ENCODE data around the gene STRA6.

The STRA6 gene

GRCh38 chr15:74233851-74234597 lies 31.4 kb upstream of the STRA6 start:
- DNase-seq (no peak), ATAC-seq (no peak)
- H3K4me1 Mint-ChIP-seq, result no peaks in the 10 kb centered on the region
- H3K27ac Mint-ChIP-seq, result no peak overlapping the region
- no peak overlapping the region for H3K4me3 Mint-ChIP-seq
- H3K36me3 Mint-ChIP-seq (ENCODE audit: low read depth), result no peaks in the 10 kb centered on the region
- H3K27me3 Mint-ChIP-seq, result peaks cover 2% of the 10 kb centered on the region
- H3K9me3 Mint-ChIP-seq, result no peaks in the 10 kb centered on the region

- peaks cover 2% of the 10 kb centered on the region for H3K27me3 Mint-ChIP-seq
Measured at GRCh38 chr15:74233373-74233772, 30.8 kb upstream of the STRA6 start.

GRCh38 chr15:74231475-74231874 lies 28.9 kb upstream of the STRA6 start:
- H3K4me3 Mint-ChIP-seq, result no peak overlapping the region
- H3K36me3 Mint-ChIP-seq (ENCODE audit: low read depth), result no peaks in the 10 kb centered on the region
- H3K27me3 Mint-ChIP-seq, result peaks cover 2% of the 10 kb centered on the region
- ATAC-seq (no peak), DNase-seq (no peak)
- no peaks in the 10 kb centered on the region for H3K9me3 Mint-ChIP-seq
- no peaks in the 10 kb centered on the region for H3K4me1 Mint-ChIP-seq
- H3K27ac Mint-ChIP-seq, result no peak overlapping the region

More at GRCh38 chr15:74233373-74233772, 30.8 kb upstream of the STRA6 start:
- Mint-ChIP-seq H3K27ac (no peak overlapping the region), H3K36me3 (ENCODE audit: low read depth) (no peaks in the 10 kb centered on the region), H3K4me3 (no peak overlapping the region), H3K4me1 (no peaks in the 10 kb centered on the region), H3K9me3 (no peaks in the 10 kb centered on the region)
- DNase-seq (no peak), ATAC-seq (no peak)

GRCh38 chr15:74229686-74230085 lies 27.1 kb upstream of the STRA6 start:
- Mint-ChIP-seq H3K27me3 (peaks cover 2% of the 10 kb centered on the region), H3K36me3 (ENCODE audit: low read depth) (no peaks in the 10 kb centered on the region), H3K9me3 (no peaks in the 10 kb centered on the region), H3K27ac (no peak overlapping the region), H3K4me3 (no peak overlapping the region), H3K4me1 (no peaks in the 10 kb centered on the region)
- DNase-seq (no peak), ATAC-seq (no peak)

GRCh38 chr15:74228723-74229081 lies 26.1 kb upstream of the STRA6 start:
- DNase-seq, result no peak
- Mint-ChIP-seq H3K27ac (no peak overlapping the region), H3K27me3 (peaks cover 4% of the 10 kb centered on the region), H3K4me3 (no peak overlapping the region), H3K4me1 (peaks cover 2% of the 10 kb centered on the region), H3K9me3 (no peaks in the 10 kb centered on the region), H3K36me3 (ENCODE audit: low read depth) (no peaks in the 10 kb centered on the region)
- no peak for ATAC-seq

- no peak for DNase-seq
- H3K27ac Mint-ChIP-seq, result no peak overlapping the region
- ATAC-seq, result no peak
- H3K4me3 Mint-ChIP-seq, result no peak overlapping the region
- H3K36me3 Mint-ChIP-seq (ENCODE audit: low read depth), result no peaks in the 10 kb centered on the region
- no peaks in the 10 kb centered on the region for H3K9me3 Mint-ChIP-seq
- H3K27me3 Mint-ChIP-seq, result peaks cover 6% of the 10 kb centered on the region
- H3K4me1 Mint-ChIP-seq, result peaks cover 7% of the 10 kb centered on the region
Measured at GRCh38 chr15:74227968-74228722, 25.6 kb upstream of the STRA6 start.

- Mint-ChIP-seq H3K27ac (no peak overlapping the region), H3K36me3 (ENCODE audit: low read depth) (no peaks in the 10 kb centered on the region), H3K4me1 (peaks cover 7% of the 10 kb centered on the region), H3K4me3 (no peak overlapping the region), H3K9me3 (no peaks in the 10 kb centered on the region), H3K27me3 (peaks cover 6% of the 10 kb centered on the region)
- no peak for DNase-seq
- ATAC-seq, result no peak
Measured at GRCh38 chr15:74226761-74227540, 24.4 kb upstream of the STRA6 start.

GRCh38 chr15:74225928-74226327 lies 23.3 kb upstream of the STRA6 start:
- peaks cover 7% of the 10 kb centered on the region for H3K4me1 Mint-ChIP-seq
- peaks cover 11% of the 10 kb centered on the region for H3K27me3 Mint-ChIP-seq
- no peak overlapping the region for H3K4me3 Mint-ChIP-seq
- H3K27ac Mint-ChIP-seq, result no peak overlapping the region
- H3K9me3 Mint-ChIP-seq, result no peaks in the 10 kb centered on the region
- ATAC-seq, result no peak
- no peaks in the 10 kb centered on the region for H3K36me3 Mint-ChIP-seq (ENCODE audit: low read depth)
- DNase-seq, result no peak

GRCh38 chr15:74222240-74223119 lies 19.9 kb upstream of the STRA6 start:
- H3K4me1 Mint-ChIP-seq, result peaks cover 7% of the 10 kb centered on the region
- no peaks in the 10 kb centered on the region for H3K9me3 Mint-ChIP-seq
- peaks cover 18% of the 10 kb centered on the region for H3K27me3 Mint-ChIP-seq
- no peak overlapping the region for H3K4me3 Mint-ChIP-seq
- DNase-seq (no peak), ATAC-seq (no peak)
- H3K27ac Mint-ChIP-seq, result no peak overlapping the region
- H3K36me3 Mint-ChIP-seq (ENCODE audit: low read depth), result no peaks in the 10 kb centered on the region

- Mint-ChIP-seq H3K4me3 (no peak overlapping the region), H3K36me3 (ENCODE audit: low read depth) (no peaks in the 10 kb centered on the region), H3K4me1 (peaks cover 7% of the 10 kb centered on the region), H3K27ac (no peak overlapping the region), H3K27me3 (peaks cover 18% of the 10 kb centered on the region), H3K9me3 (no peaks in the 10 kb centered on the region)
- DNase-seq (no peak), ATAC-seq (no peak)
Measured at GRCh38 chr15:74221399-74222239, 19.0 kb upstream of the STRA6 start.

- H3K36me3 Mint-ChIP-seq (ENCODE audit: low read depth), result no peaks in the 10 kb centered on the region
- peaks cover 20% of the 10 kb centered on the region for H3K27me3 Mint-ChIP-seq
- H3K27ac Mint-ChIP-seq, result no peak overlapping the region
- no peak for DNase-seq
- ATAC-seq, result no peak
- no peak overlapping the region for H3K4me3 Mint-ChIP-seq
- peaks cover 7% of the 10 kb centered on the region for H3K4me1 Mint-ChIP-seq
- no peaks in the 10 kb centered on the region for H3K9me3 Mint-ChIP-seq
Measured at GRCh38 chr15:74220475-74221248, 18.1 kb upstream of the STRA6 start.

- Mint-ChIP-seq H3K4me3 (no peak overlapping the region), H3K4me1 (no peaks in the 10 kb centered on the region), H3K36me3 (ENCODE audit: low read depth) (no peaks in the 10 kb centered on the region), H3K27me3 (peaks cover 18% of the 10 kb centered on the region), H3K27ac (no peak overlapping the region), H3K9me3 (no peaks in the 10 kb centered on the region)
- DNase-seq, result no peak
- no peak for ATAC-seq
Measured at GRCh38 chr15:74217907-74218885, 15.6 kb upstream of the STRA6 start.
